GDM1 (cell line): ENCODE measurements around the gene SLC26A1.
"Not testable (repeated sequence)": the region's sequence is repeated elsewhere in the genome, so short reads cannot be mapped to it uniquely, and the experiment has no call there.

ENCODE experiments used
- DNase-seq: peaks from one replicate; lab custom pipeline; 2025; lab: John Stamatoyannopoulos, UW

The SLC26A1 gene

GRCh38 chr4:954211-955020 lies 38.8 kb downstream of the SLC26A1 start:
- no peak for DNase-seq

GRCh38 chr4:953574-953915 lies 39.7 kb downstream of the SLC26A1 start:
- DNase-seq = no peak

- no peak for DNase-seq
These were observed 40.2 kb downstream of the SLC26A1 start for GRCh38 chr4:952881-953573.

- no peak for DNase-seq
These were observed 41.4 kb downstream of the SLC26A1 start for GRCh38 chr4:951594-952468.

GRCh38 chr4:951186-951585 lies 42.0 kb downstream of the SLC26A1 start:
- DNase-seq = no peak

- DNase-seq = no peak
These were observed 42.8 kb downstream of the SLC26A1 start for GRCh38 chr4:950136-951020.

GRCh38 chr4:949656-950055 lies 43.5 kb downstream of the SLC26A1 start:
- DNase-seq = no peak

- DNase-seq = no peak
These were observed 44.3 kb downstream of the SLC26A1 start for GRCh38 chr4:948936-949300.

GRCh38 chr4:948101-948935 lies 44.9 kb downstream of the SLC26A1 start:
- no peak for DNase-seq

GRCh38 chr4:947491-947971 lies 45.7 kb downstream of the SLC26A1 start:
- no peak for DNase-seq

- no peak for DNase-seq
These were observed 46.4 kb downstream of the SLC26A1 start for GRCh38 chr4:946517-947471.

GRCh38 chr4:946103-946450 lies 47.1 kb downstream of the SLC26A1 start:
- no peak for DNase-seq

- DNase-seq = no peak
These were observed 47.7 kb downstream of the SLC26A1 start for GRCh38 chr4:945274-946102.

GRCh38 chr4:939508-939907 lies 53.7 kb downstream of the SLC26A1 start:
- not testable (repeated sequence) for DNase-seq
